ENCODE measurements around the gene NBPF11.
"Not testable (repeated sequence)": the region's sequence is repeated elsewhere in the genome, so short reads cannot be mapped to it uniquely, and the experiment has no call there.

The NBPF11 gene, protein sequence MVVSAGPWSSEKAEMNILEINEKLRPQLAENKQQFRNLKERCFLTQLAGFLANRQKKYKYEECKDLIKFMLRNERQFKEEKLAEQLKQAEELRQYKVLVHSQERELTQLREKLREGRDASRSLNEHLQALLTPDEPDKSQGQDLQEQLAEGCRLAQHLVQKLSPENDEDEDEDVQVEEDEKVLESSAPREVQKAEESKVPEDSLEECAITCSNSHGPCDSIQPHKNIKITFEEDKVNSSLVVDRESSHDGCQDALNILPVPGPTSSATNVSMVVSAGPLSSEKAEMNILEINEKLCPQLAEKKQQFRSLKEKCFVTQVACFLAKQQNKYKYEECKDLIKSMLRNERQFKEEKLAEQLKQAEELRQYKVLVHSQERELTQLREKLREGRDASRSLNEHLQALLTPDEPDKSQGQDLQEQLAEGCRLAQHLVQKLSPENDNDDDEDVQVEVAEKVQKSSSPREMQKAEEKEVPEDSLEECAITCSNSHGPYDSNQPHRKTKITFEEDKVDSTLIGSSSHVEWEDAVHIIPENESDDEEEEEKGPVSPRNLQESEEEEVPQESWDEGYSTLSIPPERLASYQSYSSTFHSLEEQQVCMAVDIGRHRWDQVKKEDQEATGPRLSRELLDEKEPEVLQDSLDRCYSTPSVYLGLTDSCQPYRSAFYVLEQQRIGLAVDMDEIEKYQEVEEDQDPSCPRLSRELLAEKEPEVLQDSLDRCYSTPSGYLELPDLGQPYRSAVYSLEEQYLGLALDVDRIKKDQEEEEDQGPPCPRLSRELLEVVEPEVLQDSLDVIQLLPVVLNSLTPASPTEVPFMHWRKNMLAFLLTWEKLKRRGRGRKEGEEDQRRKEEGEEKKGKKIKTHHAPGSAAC

DNA sequence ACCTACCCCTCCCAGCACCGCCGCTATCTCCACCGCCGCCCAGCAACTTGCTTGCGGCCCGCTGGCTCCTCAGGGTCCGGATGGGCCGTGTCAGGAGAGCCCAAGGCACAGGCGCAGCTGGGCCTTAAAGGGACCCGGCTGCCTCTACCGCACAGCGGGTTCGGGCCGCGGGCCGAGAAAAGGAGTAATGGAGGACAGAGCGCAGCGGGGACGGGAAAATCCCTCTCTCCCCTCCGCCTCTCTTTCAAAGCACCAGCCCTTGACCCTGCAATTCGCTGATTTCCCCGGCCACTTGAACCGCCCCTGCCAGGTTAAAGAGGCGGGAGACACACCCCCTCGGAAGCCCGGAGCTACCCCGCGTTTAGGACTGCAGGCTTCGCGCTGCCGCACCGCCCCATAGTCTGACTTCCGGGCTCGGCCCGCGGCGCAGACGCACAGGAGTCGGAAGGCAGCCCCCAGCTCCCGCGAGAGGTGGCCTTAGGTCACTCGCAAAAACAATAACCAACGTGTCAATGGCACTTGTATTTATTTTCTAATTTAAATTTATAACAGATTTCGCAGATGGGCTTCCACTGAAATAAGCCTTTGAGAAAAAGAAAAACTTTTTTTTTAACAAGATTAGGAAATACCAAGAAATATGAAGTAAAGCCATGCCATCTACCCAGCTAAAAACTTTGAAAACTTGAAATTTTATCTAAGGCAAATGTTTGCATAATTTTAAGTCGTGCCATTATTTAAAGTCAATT is at the start of gene NBPF11:
Gene NBPF11, minus strand, starts transcription at position 371 of the 746 bp plus-strand sequence. CDS start 25,278 bp downstream, outside the sequence.
- not testable (repeated sequence) for DNase-seq (ENCODE audit: low spot score)

DNA sequence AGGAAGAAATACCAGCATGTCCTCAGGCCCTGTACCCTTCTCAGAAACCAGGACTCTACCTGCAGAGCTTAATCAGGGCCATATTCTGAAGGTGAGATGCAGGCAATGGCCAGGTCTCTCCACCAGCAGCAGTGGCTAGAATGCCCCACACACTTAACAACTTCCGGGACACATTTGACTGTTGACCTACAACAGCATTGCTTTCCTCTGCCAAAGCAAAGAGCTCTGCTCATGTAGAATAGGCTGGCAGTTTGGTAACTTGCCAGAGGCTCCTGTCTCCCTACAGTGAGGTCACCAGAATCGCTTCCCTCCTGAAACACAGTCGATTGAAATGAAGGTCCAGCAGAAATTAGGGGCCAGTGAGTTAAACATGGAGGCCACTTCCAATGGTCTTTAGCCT is 45.3 kb upstream of the NBPF11 start:
- DNase-seq (ENCODE audit: low spot score): not testable (repeated sequence)

DNA sequence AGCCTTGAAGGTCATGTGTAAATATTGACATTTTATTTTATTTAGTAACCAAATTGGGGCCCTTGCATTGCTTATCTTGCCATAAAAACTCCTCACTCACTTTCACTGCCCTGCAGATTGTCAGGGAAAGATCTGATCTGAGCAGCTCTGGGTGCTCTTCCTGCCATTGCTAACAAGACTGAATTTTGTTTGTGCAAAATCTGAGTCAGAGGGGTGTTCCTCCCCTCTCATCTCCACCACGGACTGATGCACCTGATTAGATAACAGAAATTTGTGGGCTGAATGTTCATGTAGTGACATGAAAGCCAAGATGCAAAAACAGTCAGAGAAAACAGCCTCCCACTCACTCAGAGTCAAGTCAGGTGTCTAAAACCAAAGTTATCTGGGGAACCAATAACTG is 44.9 kb upstream of the NBPF11 start:
- DNase-seq (ENCODE audit: low spot score): not testable (repeated sequence)

DNA sequence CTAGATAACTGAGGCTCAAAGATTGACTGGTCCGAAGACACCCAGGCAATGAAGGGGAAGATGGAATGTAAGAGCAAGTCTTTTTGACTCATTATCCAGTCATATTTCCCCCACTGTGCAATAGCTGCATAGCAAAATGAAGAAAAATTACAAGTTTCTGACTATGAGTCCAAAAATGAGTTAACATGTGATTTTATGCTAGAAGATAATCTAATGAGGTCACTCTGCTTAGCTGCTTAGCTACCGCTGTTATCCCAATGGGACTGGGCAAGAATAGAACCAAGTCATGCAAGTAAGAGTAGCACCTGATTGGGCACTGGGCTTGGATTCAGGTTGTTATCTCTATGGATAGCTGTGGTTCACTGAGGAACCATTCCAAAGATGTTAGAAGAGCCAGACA is 43.0 kb upstream of the NBPF11 start:
- not testable (repeated sequence) for DNase-seq (ENCODE audit: low spot score)

DNA sequence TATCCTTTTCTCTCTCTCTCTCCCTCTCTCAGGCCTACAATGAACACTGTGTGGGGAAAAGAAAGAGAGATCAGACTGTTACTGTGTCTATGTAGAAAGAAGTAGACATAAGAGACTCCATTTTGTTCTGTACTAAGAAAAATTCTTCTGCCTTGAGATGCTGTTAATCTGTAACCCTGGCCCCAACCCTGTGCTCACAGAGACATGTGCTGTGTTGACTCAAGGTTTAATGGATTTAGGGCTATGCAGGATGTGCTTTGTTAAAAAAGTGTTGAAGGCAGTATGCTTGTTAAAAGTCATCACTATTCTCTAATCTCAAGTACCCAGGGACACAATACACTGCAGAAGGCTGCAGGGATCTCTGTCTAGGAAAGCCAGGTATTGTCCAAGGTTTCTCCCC is 36.7 kb upstream of the NBPF11 start:
- not testable (repeated sequence) for DNase-seq (ENCODE audit: low spot score)

DNA sequence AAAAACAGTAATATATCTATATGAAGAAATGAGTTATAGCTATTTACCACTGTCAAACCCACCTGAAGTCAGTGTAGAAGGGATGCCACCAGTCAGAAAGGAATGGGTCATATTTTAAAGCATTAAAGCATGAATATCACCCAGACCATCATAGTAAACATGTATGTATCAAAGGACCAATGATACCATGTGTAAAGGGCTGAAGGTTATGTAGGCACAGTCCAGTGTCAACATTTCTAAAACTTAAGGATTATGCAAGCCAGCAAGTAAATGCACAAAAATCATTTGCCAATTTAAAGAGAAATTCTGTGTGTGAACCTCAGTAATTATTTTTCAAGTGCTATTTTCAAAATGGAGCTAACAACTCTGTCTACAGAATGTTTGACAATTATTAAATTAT is 26.6 kb upstream of the NBPF11 start:
- DNase-seq (ENCODE audit: low spot score): not testable (repeated sequence)

DNA sequence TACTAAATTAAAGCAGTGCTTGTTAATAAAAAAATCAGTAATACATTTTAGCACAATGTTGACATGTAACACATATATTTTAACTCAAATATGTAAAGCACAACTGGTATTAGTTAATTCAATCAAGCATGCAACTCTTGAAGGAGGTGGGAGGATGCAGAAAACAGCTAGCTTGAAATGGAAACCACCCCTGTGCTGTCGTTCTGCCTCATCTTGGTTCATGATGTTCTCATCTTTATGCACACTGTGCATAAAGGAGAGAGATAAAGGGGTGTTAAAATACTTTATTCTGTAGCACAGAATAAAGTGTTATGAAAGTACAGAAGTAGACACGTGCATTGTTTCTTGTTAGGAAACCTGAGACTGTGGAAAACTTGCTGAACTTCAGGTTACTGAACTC is 23.3 kb upstream of the NBPF11 start:
- not testable (repeated sequence) for DNase-seq (ENCODE audit: low spot score)

DNA sequence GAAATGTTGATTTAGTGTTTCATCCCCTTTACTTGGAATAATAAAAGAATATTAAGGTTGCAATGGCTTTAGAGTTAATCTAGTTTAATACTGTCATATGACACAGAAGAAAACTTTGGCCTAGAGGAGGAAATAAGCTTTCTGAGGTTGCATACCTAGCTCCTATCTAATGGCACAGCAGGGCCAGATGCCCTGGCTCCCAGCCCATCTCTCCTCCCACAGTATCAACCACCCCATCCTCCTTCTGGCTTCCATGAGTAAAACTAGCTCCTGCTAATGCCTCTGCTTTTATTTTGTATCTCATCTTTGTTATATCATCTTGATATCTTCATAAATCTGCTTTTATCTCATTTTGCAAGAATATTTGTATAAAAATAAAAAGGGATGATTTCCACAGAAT is 19.9 kb upstream of the NBPF11 start:
- DNase-seq (ENCODE audit: low spot score): not testable (repeated sequence)

DNA sequence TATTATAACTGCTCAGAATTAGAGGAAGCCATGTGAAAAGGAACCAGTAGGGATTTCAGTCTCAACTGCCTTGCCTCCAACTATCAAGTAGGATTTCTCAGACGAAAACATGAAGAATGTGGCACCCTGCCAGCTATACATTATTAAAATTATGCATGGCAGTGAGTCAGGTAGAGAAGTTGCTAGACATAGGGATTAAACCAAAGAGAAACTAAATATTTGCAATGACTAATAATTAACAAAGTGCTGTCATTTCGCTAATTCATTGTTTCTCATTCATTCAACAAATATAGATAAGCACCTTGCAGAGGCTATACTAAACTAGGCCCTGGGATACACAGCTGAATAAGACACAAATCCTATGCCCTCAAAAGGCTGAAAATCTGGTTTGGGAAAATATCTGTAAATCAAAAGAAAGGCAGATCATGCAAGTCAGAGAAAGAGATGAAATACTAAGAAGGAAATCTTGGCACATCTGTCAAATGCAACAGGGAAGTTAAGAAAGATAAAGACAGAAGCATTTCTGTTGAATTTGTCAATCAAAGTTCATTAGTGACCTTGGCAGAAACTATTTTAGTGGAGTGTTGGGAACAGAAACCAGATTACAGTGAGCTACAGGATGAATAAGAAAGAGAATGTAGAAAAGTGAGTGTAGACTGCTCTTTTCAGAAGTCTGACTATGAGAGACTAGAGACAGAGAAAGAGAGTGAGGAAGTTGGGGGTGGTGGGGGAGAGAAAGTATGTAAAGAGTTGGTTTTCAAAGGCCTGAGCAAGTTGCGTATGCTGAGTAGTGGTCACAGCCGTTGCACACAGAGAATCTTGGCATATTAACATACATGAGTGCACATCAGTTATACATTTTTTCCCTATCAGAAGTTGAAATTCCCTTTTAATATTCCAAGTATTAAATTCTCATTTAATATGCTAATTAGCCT is 14.7 kb upstream of the NBPF11 start:
- no peak for DNase-seq (ENCODE audit: low spot score)

DNA sequence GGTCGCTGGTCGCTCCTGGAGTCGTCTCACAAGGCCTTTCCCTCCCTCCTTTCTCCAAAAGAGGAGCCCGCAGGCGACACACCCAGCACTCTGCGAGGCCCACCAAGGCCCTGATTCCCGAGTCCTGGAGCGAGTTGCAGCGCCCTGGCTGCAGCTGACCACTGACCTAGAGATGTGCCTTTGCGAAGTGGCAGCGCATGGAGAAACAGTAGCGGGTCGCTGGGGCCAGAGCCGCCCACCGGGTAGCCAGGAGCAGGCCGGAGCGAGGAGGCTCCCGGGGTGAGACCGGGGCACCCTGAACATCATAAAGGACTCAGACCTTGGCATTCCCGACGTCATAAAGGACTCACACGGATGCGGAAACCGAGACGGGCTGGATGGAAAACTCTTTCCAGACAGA is 10.3 kb upstream of the NBPF11 start:
- no peak for DNase-seq (ENCODE audit: low spot score)

DNA sequence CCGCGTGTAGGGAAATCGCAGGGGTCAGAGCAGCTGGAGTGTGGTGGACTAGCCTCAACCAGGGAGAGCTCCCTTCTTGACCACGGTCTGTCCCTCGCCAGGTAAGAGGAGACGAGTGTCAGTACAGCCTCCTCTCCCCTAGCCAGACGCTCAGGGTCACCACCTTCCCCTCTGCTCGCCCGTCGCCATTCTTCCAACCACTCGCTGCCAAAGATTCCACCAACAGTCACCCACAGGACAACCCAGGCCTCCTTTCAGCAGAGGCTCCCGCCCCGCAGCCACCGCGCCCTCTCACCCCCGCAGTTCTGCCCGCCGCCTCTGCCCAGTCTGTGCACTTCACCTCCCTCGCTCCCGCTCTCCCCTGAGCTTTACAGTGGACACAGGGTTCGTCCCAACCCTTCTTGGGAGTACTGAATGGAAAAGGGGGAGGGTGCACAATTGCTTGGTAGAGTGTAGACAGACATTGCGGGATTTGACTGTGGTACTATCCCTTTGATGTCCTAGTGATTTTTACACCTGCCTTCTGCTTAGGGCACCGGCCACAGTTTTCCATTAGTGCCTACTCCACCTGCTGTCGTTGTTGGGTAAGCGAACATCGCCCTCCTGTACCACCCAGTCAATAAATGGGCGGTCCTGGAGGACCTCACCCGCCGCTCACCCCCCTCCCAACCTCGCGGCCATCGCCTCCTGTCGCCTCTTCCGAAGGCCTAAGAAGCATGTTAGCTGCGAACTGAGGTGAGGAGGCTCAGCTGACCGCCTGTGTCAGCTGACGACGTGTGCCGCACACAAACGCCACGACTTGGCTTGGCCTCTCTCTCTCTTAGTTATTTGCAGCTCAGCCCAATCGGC is 9.2 kb upstream of the NBPF11 start:
- no peak for DNase-seq (ENCODE audit: low spot score)

DNA sequence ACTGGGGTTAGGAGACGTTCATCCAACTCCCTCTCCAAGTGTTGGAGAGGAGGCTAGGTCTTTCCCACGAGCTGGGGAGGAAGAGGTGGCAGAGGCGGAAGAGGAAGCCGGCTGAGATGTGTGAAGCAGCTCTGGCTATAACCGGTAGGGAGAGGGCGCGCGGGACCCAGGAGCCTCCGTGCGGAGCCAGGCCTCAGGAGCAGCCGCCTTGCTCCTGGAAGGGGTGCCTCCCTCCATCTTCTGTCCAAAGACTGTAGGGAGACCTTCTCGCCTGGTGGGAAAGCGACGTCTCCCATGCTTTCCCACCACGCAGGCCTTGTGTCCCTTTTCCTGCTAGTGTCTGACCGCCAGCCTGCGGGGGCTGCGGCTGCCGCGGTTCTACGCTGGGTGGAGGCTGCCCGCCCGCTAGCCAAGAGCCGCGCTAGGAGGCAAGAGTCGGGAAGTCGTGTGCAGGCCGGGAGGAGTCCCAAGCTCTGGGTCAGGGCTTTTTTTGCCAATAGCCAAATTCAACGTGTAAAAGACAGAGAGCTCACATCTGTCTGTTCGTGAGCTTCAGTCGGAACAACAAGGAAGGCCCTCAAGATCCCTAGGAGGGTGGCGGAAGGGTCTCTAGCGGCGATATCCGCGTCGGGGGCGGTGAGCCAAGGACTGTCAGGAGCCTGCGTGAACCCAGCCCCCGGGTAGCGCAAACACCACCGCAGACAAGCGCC is 8.4 kb upstream of the NBPF11 start:
- DNase-seq (ENCODE audit: low spot score): no peak

DNA sequence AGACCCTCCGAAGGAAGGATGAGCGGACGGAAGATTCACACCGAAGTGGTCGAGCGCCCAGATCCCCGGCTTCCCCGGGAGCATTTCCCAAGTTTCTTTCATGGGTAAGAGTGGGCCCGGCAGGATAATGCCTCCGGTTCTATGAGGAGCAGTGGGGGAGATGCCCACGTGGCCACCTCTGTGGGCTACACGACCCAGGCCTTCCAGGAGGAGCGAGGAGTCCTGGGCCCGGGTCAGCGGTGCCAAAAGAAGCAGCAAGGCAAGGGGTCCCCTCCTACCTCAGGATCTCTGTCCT is 7.9 kb upstream of the NBPF11 start:
- DNase-seq (ENCODE audit: low spot score): no peak

DNA sequence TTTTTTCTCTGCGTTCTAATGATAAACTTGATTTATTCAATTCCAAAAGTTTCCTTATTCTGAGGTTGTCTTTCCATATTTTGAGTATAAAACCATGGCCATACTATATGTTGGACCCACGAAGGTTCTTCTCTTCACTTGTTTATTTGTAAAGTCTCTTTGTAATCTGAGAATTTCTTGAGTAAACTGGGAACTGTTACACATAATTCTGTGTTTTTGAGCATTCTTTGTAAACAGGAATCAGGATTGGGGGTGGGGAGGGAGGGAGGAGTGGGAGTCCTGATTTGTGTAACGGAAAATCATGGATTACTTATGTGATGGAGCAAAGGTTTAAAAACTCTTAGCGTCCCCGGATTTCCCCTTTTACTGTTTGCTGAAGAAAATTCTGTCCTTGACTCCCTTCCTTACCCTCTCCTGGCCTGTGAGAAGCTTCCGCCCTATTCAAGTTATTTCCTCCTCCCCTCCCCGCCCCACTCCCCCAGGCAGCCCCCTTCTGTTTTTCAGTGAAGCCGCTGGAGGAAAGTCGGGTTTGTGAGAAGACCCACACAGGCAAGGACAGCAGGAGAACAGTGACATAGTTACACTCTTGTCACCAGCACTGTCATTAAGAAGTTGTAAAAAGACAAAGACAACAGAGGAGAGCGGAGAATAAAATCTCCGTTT is 6.4 kb upstream of the NBPF11 start:
- DNase-seq (ENCODE audit: low spot score): no peak

DNA sequence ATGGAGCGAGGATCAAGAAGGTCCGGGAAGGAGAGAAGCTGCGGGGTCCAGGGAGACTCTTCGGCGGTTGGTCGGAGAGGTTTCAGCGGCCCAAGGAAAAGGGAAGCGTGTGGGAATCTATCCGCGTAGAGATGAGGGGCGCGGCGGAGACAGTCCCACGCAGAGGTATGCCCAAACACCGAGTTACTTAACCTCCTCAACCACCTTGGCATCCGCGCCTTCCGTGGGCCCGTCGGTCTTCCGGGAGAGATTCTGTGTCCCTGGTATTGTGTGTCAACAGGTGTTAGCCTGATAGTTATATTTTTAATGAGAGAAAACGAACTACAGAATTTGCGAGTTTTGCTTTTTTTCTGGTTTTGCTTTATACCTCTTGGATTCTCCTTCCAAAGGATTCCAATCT is 5.7 kb upstream of the NBPF11 start:
- not testable (repeated sequence) for DNase-seq (ENCODE audit: low spot score)

DNA sequence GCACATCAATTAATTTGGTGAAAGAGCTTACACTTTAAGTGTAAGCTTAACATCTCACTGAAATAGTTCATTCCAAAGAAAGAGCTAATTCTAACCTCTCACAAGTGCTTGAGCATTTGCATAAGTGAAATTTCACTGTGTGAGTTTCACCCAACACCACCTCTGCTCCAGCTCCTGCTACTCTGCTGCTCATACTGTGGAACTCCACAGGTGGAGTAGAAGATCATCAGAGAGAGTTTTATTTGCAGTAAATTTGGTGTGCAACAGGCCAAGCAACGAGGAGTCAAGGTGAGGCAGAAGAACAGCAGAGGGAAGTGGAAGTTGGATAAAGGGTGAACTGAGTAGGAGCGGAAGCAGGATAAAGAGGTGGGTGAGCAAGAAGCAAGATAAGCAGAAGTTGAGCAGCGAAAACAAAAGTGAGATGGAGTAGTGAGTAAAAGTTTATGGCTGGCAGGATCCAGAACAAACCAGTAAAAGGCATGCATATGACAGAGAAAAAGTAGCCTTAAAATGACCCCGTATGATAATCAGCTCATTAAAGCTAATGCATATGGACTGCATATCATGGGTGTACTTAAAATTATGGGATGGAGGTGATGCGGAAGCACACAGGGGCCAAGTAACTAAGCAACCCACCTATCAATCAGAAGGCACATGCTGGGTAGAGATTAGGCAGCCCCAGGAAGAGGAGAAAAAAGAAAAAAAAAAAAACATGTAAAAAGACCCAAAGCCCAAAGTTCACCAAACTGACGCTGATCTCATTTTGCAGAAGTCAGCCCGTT is 3.6 kb upstream of the NBPF11 start:
- DNase-seq (ENCODE audit: low spot score): not testable (repeated sequence)

DNA sequence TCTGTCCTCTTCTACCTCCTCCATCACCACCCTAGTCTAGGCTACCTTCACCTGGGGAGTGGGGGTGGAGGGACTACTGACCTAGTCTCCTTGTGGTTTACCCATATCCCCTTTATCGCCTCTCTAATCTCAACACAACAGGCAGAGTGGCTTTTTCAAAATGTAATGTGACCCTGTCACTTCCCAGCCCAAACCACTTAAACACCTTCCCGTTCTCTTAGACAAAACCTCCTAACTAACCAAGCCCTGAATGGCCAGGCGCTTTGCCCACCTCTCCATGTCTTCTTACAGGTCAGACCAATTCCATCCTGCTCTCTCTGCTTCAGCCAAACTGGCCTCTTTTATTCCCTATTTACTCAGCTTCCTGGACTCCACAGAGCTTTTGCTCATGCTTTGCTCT is 714 bp upstream of the NBPF11 start:
- DNase-seq (ENCODE audit: low spot score): not testable (repeated sequence)

DNA sequence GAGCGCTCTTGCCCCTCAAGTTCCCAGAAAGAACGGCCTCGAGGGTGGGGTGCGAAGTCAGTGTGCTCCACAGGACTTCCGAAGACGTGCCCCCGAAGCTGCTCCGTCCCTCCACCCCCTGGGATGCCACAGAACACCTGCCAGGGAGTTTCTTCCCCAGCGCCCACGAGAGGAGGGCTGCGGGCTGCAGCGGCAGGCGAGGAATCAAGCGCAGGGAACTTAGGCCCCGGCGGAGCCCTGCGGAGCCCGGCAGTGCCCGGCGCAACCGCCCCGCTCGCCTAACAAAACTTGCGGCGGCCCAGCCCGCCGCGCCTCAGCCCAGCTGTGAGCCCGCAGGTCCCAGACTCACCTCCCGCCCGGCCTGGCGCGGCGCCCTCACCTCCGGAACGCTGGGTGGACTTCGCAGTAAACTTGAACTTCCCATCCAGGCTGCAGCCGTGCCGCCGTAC is 686 bp downstream of the NBPF11 start:
- not testable (repeated sequence) for DNase-seq (ENCODE audit: low spot score)

Data from AG08396 (cell line).